A673 (cell line): ENCODE measurements around the gene MBOAT7. TPM values are rescaled to one million over a fixed set of nuclear protein-coding genes. Genes with fewer than 3 reads are reported as not detected.

Experiments
- BruUV-seq: library from RNA; stranded (reverse); fragments of 400-500 nt; replicated peaks from 2 replicates; lab custom pipeline; 2021; lab: Mats Ljungman, UMichigan
- CTCF ChIA-PET: fragments of 300-600 bp; sonication (Branson Sonifier 250); formaldehyde crosslinking; loops from one replicate; lab custom pipeline; 2022; ENCODE audit warnings: antibody characterized with exemption; lab: Charles Lee
- POLR2A ChIA-PET: fragments of 300-600 bp; sonication (Branson Sonifier 250); formaldehyde crosslinking; loops from one replicate; lab custom pipeline; 2022; ENCODE audit warnings: antibody characterized with exemption; ENCODE audit not compliant: low non-redundant PET; lab: Charles Lee
- DNase-seq: peaks from one replicate; pipeline ENCODE4 v3.0.0-alpha.2; 2015; ENCODE audit warnings: low spot score
- H3K27ac ChIP-seq: fragments of 200-600 bp; sonication (generic); 2 replicates; pipeline ENCODE4 v1.5.1; 2016; ENCODE audit warnings: mixed run types, low read depth, mild to moderate bottlenecking, mixed read lengths, antibody characterized with exemption, low read length; ENCODE audit not compliant: poor library complexity, severe bottlenecking
- H3K27me3 ChIP-seq: fragments of 200-600 bp; sonication (generic); replicated peaks from 2 replicates; pipeline ENCODE4 v1.6.1; 2017; ENCODE audit warnings: mixed run types, low read depth, mild to moderate bottlenecking, mixed read lengths, antibody characterized with exemption, low read length; ENCODE audit not compliant: insufficient read depth, poor library complexity
- H3K36me3 ChIP-seq: fragments of 200-600 bp; sonication (generic); 2 replicates; pipeline ENCODE4 v1.6.1; 2016; ENCODE audit warnings: mixed run types, mild to moderate bottlenecking, mixed read lengths, antibody characterized with exemption, low read length; ENCODE audit not compliant: insufficient read depth, poor library complexity, severe bottlenecking
- H3K4me1 ChIP-seq: fragments of 200-600 bp; sonication (generic); 2 replicates; pipeline ENCODE4 v1.6.1; 2017; ENCODE audit warnings: mixed run types, mild to moderate bottlenecking, mixed read lengths, antibody characterized with exemption, low read length; ENCODE audit not compliant: insufficient read depth, poor library complexity, severe bottlenecking
- H3K4me3 ChIP-seq: fragments of 200-600 bp; sonication (generic); 2 replicates; pipeline ENCODE4 v1.5.1; 2016; ENCODE audit warnings: low read depth, mixed run types, mild to moderate bottlenecking, mixed read lengths, low read length; ENCODE audit not compliant: poor library complexity, severe bottlenecking
- H3K9me3 ChIP-seq: fragments of 200-600 bp; sonication (generic); 2 replicates; pipeline ENCODE4 v1.6.1; 2016; ENCODE audit warnings: mixed run types, low read depth, mild to moderate bottlenecking, mixed read lengths, antibody characterized with exemption, low read length; ENCODE audit not compliant: poor library complexity, severe bottlenecking
- EZH2 ChIP-seq: fragments of 200-600 bp; sonication (generic); IDR thresholded peaks from 2 replicates; pipeline ENCODE4 v1.6.1; 2017; ENCODE audit warnings: borderline replicate concordance, low read depth, mild to moderate bottlenecking, mixed read lengths, antibody characterized with exemption, low read length; ENCODE audit not compliant: poor library complexity, severe bottlenecking
- intact Hi-C: fragments of 100-400 bp; cut with micrococcal nuclease; formaldehyde crosslinking; loops from one replicate; pipeline ENCODE4 v1.10.0; 2022; ENCODE audit not compliant: unreplicated experiment
- total RNA-seq: library from RNA; stranded (reverse); gene quantifications from 2 replicates; pipeline ENCODE4 v1.2.3, GENCODE V29; 2021
- TF ChIP-seq, protein P1 (sequence below): fragments of 300-800, 200-600 bp; sonication (generic); conservative IDR thresholded peaks from 2 replicates; pipeline ENCODE4 v1.5.1; 2017; ENCODE audit warnings: low read depth, mild to moderate bottlenecking, antibody characterized with exemption, low read length, moderate library complexity, mixed read lengths

MBOAT7 gene
- total RNA-seq, 1 experiment from 2014 or later, result 107 TPM

DNA sequence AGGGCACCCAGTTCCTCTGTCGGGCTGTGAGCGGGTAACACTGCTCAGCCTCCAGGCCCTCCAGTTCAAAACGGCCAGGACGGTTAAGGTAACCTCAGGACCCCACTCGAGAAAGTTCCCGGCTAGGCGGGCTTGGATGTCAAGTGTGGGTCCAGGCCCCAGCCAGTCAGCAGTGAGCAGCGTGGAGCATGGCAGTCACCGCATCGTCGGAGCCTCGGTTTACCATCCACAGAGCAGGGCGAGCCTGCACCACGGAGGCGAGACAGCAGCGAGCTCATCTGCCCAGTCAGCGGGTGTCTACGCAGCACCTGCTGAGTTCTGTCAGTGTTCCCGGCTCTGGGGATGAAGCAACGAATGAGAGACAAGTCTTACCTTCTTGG lies 59.8 kb downstream of the MBOAT7 start:
- TF ChIP-seq EZH2, result no peak
- TF ChIP-seq, protein P1, sequence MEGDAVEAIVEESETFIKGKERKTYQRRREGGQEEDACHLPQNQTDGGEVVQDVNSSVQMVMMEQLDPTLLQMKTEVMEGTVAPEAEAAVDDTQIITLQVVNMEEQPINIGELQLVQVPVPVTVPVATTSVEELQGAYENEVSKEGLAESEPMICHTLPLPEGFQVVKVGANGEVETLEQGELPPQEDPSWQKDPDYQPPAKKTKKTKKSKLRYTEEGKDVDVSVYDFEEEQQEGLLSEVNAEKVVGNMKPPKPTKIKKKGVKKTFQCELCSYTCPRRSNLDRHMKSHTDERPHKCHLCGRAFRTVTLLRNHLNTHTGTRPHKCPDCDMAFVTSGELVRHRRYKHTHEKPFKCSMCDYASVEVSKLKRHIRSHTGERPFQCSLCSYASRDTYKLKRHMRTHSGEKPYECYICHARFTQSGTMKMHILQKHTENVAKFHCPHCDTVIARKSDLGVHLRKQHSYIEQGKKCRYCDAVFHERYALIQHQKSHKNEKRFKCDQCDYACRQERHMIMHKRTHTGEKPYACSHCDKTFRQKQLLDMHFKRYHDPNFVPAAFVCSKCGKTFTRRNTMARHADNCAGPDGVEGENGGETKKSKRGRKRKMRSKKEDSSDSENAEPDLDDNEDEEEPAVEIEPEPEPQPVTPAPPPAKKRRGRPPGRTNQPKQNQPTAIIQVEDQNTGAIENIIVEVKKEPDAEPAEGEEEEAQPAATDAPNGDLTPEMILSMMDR, result no peak
- Histone ChIP-seq H3K4me3 (no peak overlapping the region), H3K27ac (no peak overlapping the region), H3K36me3 (peaks cover 40% of the 10 kb centered on the region), H3K27me3 (no peaks in the 10 kb centered on the region), H3K4me1 (no peaks in the 10 kb centered on the region), H3K9me3 (no peaks in the 10 kb centered on the region)
- BruUV-seq, result no TSS peak
- ChIA-PET CTCF (no interaction called here), POLR2A (no interaction called here)
- DNase-seq, result no peak
- intact Hi-C loops, result no loop called here

DNA sequence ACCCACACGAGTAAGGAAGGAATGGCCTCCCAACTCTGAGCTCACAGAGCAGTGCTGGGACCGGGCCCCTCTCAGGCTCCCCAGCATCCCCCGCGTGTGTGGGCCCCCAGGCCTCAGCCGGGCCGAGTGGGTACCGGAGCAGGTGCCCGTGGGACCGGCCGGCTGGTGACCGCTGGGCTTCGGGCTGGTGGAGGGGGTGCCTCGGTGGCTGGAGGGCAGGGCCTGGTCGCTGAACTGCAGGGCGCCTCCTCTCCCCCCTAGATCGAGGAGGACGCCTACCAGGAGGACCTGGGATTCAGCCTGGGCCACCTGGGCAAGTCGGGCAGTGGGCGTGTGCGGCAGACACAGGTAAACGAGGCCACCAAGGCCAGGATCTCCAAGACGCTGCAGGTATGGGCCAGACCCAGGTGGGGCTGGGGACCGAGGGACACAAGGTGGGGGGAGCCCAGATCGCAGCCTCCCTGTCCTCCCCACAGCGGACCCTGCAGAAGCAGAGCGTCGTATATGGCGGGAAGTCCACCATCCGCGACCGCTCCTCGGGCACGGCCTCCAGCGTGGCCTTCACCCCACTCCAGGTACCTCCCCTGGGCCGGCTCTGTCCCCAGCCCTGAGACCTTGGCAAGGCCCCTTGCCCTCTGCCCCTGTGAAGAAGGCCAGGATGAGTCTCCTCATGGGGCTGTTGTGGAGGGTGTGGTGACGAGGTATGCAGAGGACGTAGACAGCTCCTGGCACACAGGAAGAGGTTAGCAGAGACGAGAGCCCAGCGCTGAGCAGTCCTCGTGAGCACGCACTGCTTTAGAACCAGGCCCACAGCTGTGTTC lies 60.4 kb downstream of the MBOAT7 start:
- Histone ChIP-seq H3K36me3 (peaks cover 46% of the 10 kb centered on the region), H3K27me3 (no peaks in the 10 kb centered on the region), H3K27ac (no peak overlapping the region), H3K4me1 (no peaks in the 10 kb centered on the region), H3K9me3 (no peaks in the 10 kb centered on the region), H3K4me3 (no peak overlapping the region)
- ChIA-PET POLR2A (no interaction called here), CTCF (no interaction called here)
- intact Hi-C loops, result no loop called here
- TF ChIP-seq, protein P1, result no peak
- no peak for TF ChIP-seq EZH2
- no TSS peak for BruUV-seq
- DNase-seq, result no peak

DNA sequence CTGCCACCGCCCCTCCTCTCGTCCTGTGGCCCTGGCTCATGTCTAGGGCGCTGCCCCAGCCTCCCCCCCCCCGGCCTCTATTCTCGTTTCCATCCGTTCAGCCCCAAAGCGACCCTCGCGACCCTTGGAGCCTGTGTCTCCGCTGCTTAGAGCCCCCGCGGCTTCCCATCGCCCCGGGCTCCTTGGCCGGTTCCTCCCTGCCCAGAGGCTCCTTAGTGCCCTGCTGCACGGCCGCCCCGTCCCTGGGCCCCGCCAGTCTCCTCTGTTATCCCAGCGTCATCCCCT lies 61.0 kb downstream of the MBOAT7 start:
- intact Hi-C loops, result no loop called here
- BruUV-seq, result no TSS peak
- Histone ChIP-seq H3K4me3 (no peak overlapping the region), H3K27me3 (no peaks in the 10 kb centered on the region), H3K36me3 (peaks cover 51% of the 10 kb centered on the region), H3K4me1 (no peaks in the 10 kb centered on the region), H3K27ac (no peak overlapping the region), H3K9me3 (no peaks in the 10 kb centered on the region)
- no peak for DNase-seq
- ChIA-PET CTCF (no interaction called here), POLR2A (no interaction called here)
- TF ChIP-seq EZH2, result no peak
- TF ChIP-seq, protein P1, result no peak
